ENCODE data around the gene RUBCN. TPM values are rescaled to one million over a fixed set of nuclear protein-coding genes. Genes with fewer than 3 reads are reported as not detected.
"Not testable (repeated sequence)": the region's sequence is repeated elsewhere in the genome, so short reads cannot be mapped to it uniquely, and the experiment has no call there.

The RUBCN gene
- total RNA-seq, 4 donors from 2014 or later, result 8.2 to 36.4 (median 13.9) TPM

GRCh38 chr3:197659701-197660100 lies 77.0 kb downstream of the RUBCN start:
- DNase-seq; H3K4me3 ChIP-seq; H3K36me3 ChIP-seq; H3K27ac ChIP-seq; H3K27me3 ChIP-seq; intact Hi-C loops (cut with DNase I; ENCODE audit: low total_unique reads); H3K4me1 ChIP-seq; H3K9me3 ChIP-seq: not testable (repeated sequence)

GRCh38 chr3:197659144-197659543 lies 77.6 kb downstream of the RUBCN start:
- DNase-seq; H3K27ac ChIP-seq; H3K4me1 ChIP-seq; H3K36me3 ChIP-seq; intact Hi-C loops (cut with DNase I; ENCODE audit: low total_unique reads); H3K27me3 ChIP-seq; H3K4me3 ChIP-seq; H3K9me3 ChIP-seq: not testable (repeated sequence)

DNA sequence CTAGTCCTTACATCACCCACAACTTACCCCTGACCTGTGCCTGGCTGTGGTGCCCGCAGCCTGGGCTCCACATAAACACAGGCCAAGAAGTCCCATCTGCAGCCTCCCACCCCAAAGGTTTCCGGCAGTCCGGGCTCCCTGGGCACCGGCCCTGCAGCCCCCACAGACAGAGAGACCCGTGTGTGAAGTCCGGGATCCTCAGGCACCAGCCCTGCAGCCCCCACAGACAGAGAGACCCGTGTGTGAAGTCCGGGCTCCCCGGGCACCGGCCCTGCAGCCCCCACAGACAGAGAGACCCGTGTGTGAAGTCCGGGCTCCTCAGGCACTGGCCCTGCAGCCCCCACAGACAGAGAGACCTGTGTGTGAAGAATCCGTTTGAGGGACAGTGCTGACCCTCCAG lies 78.0 kb downstream of the RUBCN start:
- DNase-seq; H3K27me3 ChIP-seq; H3K9me3 ChIP-seq; H3K4me3 ChIP-seq; intact Hi-C loops (cut with DNase I; ENCODE audit: low total_unique reads); H3K4me1 ChIP-seq; H3K36me3 ChIP-seq; H3K27ac ChIP-seq: not testable (repeated sequence)

- H3K36me3 ChIP-seq; H3K4me3 ChIP-seq; H3K27ac ChIP-seq; H3K9me3 ChIP-seq; DNase-seq; H3K4me1 ChIP-seq; H3K27me3 ChIP-seq; intact Hi-C loops (cut with DNase I; ENCODE audit: low total_unique reads): not testable (repeated sequence)
Measured at GRCh38 chr3:197657541-197658292, 79.0 kb downstream of the RUBCN start.

GRCh38 chr3:197656960-197657359 lies 79.7 kb downstream of the RUBCN start:
- H3K27ac ChIP-seq; H3K27me3 ChIP-seq; H3K4me3 ChIP-seq; DNase-seq; H3K36me3 ChIP-seq; intact Hi-C loops (cut with DNase I; ENCODE audit: low total_unique reads); H3K9me3 ChIP-seq; H3K4me1 ChIP-seq: not testable (repeated sequence)

- DNase-seq; H3K36me3 ChIP-seq; H3K27me3 ChIP-seq; H3K9me3 ChIP-seq; H3K4me1 ChIP-seq; H3K27ac ChIP-seq; H3K4me3 ChIP-seq; intact Hi-C loops (cut with DNase I; ENCODE audit: low total_unique reads): not testable (repeated sequence)
Measured at GRCh38 chr3:197656129-197656528, 80.6 kb downstream of the RUBCN start.

GRCh38 chr3:197654998-197655330 lies 81.7 kb downstream of the RUBCN start:
- H3K9me3 ChIP-seq; DNase-seq; H3K36me3 ChIP-seq; intact Hi-C loops (cut with DNase I; ENCODE audit: low total_unique reads); H3K4me1 ChIP-seq; H3K4me3 ChIP-seq; H3K27ac ChIP-seq; H3K27me3 ChIP-seq: not testable (repeated sequence)

GRCh38 chr3:197654090-197654997 lies 82.4 kb downstream of the RUBCN start:
- H3K9me3 ChIP-seq; H3K36me3 ChIP-seq; intact Hi-C loops (cut with DNase I; ENCODE audit: low total_unique reads); H3K27me3 ChIP-seq; H3K4me1 ChIP-seq; H3K4me3 ChIP-seq: not testable (repeated sequence)
- DNase-seq, result peak in 1 of 2 donors; percentile 33
- H3K27ac ChIP-seq, result peak overlapping the region in 1 of 2 donors; percentile 70

DNA sequence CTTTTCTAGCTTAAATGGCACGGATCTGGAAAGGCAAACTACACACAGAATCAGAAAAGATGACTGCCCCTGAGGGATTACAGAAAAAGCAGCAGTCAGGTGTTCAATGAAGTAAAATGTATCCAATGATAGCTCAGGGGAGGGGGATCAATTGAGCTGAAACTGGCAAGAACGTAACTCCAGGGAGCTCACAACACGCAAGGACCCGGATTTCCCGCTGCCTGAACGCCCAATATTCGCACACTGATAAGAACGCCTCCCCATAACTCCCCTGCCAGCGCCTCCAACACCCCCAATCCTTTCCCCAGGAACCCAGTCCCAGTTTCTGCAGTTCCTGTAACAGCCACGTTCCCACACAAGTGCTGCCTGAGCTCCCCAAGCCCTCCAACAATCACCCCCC lies 83.8 kb downstream of the RUBCN start:
- H3K4me1 ChIP-seq; H3K36me3 ChIP-seq; H3K27me3 ChIP-seq; intact Hi-C loops (cut with DNase I; ENCODE audit: low total_unique reads); H3K27ac ChIP-seq; DNase-seq; H3K4me3 ChIP-seq; H3K9me3 ChIP-seq: not testable (repeated sequence)

DNA sequence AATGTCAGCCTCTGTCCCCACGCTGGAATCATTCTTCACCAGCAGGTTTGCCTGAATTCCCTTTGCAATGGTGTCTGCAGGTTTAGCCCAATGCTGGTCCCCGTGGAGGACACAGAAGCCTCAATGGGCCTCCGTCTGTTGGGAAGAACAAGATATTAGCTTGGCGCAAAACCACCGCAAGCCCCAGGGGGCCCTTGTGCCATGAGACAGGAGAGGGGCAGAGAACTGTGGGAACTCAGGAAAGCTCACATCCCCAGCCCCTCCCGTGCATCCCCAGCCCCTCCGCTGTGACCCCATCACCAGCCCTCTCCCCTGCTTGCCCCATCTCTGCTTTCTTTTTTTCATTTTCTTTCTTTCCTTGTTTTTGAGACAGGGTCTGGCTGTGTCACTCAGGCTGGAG lies 89.1 kb downstream of the RUBCN start:
- H3K4me3 ChIP-seq; H3K27me3 ChIP-seq; H3K4me1 ChIP-seq; DNase-seq; H3K27ac ChIP-seq; H3K9me3 ChIP-seq; H3K36me3 ChIP-seq; intact Hi-C loops (cut with DNase I; ENCODE audit: low total_unique reads): not testable (repeated sequence)

DNA sequence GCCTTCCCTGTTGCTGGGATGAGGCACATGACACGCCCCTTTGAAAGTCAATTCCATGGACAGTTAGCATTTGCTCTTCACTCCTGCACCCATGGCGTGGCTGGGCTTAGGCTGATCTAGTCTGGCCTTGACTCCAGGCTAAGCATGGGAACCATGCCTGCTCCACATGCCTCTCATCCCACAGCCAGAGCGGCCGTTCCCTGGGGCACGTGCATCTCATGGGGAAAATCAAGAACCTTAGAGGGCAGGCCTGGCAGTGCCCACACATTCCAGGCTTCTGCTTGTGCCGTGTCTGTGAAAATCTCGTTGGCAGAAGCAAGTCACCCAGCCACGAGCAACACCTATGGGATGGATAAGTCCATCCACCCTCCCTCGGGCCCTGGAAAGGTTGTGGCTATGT lies 89.5 kb downstream of the RUBCN start:
- DNase-seq; H3K27me3 ChIP-seq; H3K4me1 ChIP-seq; H3K27ac ChIP-seq; H3K9me3 ChIP-seq; H3K4me3 ChIP-seq; intact Hi-C loops (cut with DNase I; ENCODE audit: low total_unique reads); H3K36me3 ChIP-seq: not testable (repeated sequence)

GRCh38 chr3:197646294-197646693 lies 90.4 kb downstream of the RUBCN start:
- H3K27ac ChIP-seq; H3K9me3 ChIP-seq; DNase-seq; H3K4me3 ChIP-seq; H3K36me3 ChIP-seq; H3K4me1 ChIP-seq; intact Hi-C loops (cut with DNase I; ENCODE audit: low total_unique reads); H3K27me3 ChIP-seq: not testable (repeated sequence)

GRCh38 chr3:197637556-197637955 lies 99.1 kb downstream of the RUBCN start:
- H3K9me3 ChIP-seq; H3K27me3 ChIP-seq; intact Hi-C loops (cut with DNase I; ENCODE audit: low total_unique reads); H3K4me3 ChIP-seq; H3K4me1 ChIP-seq; H3K36me3 ChIP-seq; H3K27ac ChIP-seq; DNase-seq: not testable (repeated sequence)
